OCI-LY1 (cell line): ENCODE data around the gene DNAJB6.

Experiments used
- H2AFZ ChIP-seq: fragments of 200-600 bp; sonication (generic), shearing (Covaris generic); 2 replicates; pipeline ENCODE4 v1.6.0; 2014; ENCODE audit warnings: antibody characterized with exemption, mild to moderate bottlenecking, low read length
- H3F3A ChIP-seq: fragments of 200-600 bp; sonication (generic), shearing (Covaris generic); 2 replicates; pipeline ENCODE4 v1.6.0; 2014; ENCODE audit warnings: mild to moderate bottlenecking, antibody characterized with exemption, low read length, moderate library complexity; ENCODE audit not compliant: insufficient read depth
- H3K27ac ChIP-seq: fragments of 200-600 bp; sonication (generic); 2 replicates; pipeline ENCODE4 v1.5.1; 2014; ENCODE audit warnings: low read length, mixed run types, mild to moderate bottlenecking, low read depth; ENCODE audit not compliant: poor library complexity, severe bottlenecking
- H3K27me3 ChIP-seq: fragments of 200-600 bp; sonication (generic); 2 replicates; pipeline ENCODE4 v1.6.0; 2014; ENCODE audit warnings: antibody characterized with exemption, mild to moderate bottlenecking, low read length, moderate library complexity; ENCODE audit not compliant: insufficient read depth
- H3K36me3 ChIP-seq: fragments of 200-600 bp; sonication (generic); 2 replicates; pipeline ENCODE4 v1.6.1; 2014; ENCODE audit warnings: mild to moderate bottlenecking, antibody characterized with exemption, low read length, moderate library complexity, mixed read lengths; ENCODE audit not compliant: insufficient read depth
- H3K4me1 ChIP-seq: fragments of 200-600 bp; sonication (generic); 2 replicates; pipeline ENCODE4 v1.5.1; 2014; ENCODE audit warnings: mild to moderate bottlenecking, low read length, moderate library complexity; ENCODE audit not compliant: insufficient read depth, severe bottlenecking
- H3K4me2 ChIP-seq: fragments of 200-600 bp; sonication (generic), shearing (Covaris generic); 2 replicates; pipeline ENCODE4 v1.6.1; 2014; ENCODE audit warnings: low read length
- H3K4me3 ChIP-seq: fragments of 200-600 bp; sonication (generic); 2 replicates; pipeline ENCODE4 v1.5.1; 2014; ENCODE audit warnings: low read length, low read depth, mild to moderate bottlenecking, mixed read lengths; ENCODE audit not compliant: poor library complexity, severe bottlenecking
- H3K79me2 ChIP-seq: fragments of 200-600 bp; shearing (Covaris generic); 2 replicates; pipeline ENCODE4 v1.6.1; 2016; ENCODE audit warnings: mixed run types, low read length, mixed read lengths; ENCODE audit not compliant: insufficient read depth
- H3K9ac ChIP-seq: fragments of 200-600 bp; sonication (generic), shearing (Covaris generic); 2 replicates; pipeline ENCODE4 v1.6.1; 2014; ENCODE audit warnings: mild to moderate bottlenecking, low read length, mixed read lengths
- H3K9me2 ChIP-seq: fragments of 200-600 bp; sonication (generic), shearing (Covaris generic); 2 replicates; pipeline ENCODE4 v1.6.1; 2014; ENCODE audit warnings: low read depth, mild to moderate bottlenecking, low read length, mixed read lengths
- H3K9me3 ChIP-seq: fragments of 200-600 bp; shearing (Covaris generic); 2 replicates; pipeline ENCODE4 v1.6.1; 2014; ENCODE audit warnings: low read length, mixed read lengths
- H4K20me1 ChIP-seq: fragments of 200-600 bp; sonication (generic), shearing (Covaris generic); 2 replicates; pipeline ENCODE4 v1.6.0; 2016; ENCODE audit warnings: mild to moderate bottlenecking, low read length; ENCODE audit not compliant: insufficient read depth
- EZH2 ChIP-seq: fragments of 200-600 bp; sonication (generic), shearing (Covaris generic); IDR thresholded peaks from 2 replicates; pipeline ENCODE4 v1.8.0; 2017; ENCODE audit warnings: borderline replicate concordance, mixed run types, mild to moderate bottlenecking, antibody characterized with exemption, low read length, moderate library complexity, mixed read lengths
- TF ChIP-seq, protein P1 (sequence below): fragments of 200-600 bp; sonication (generic), shearing (Covaris generic); IDR thresholded peaks from 2 replicates; pipeline ENCODE4 v1.5.1; 2017; ENCODE audit warnings: mild to moderate bottlenecking, antibody characterized with exemption, low read length, moderate library complexity, mixed read lengths

The DNAJB6 gene

GRCh38 chr7:157371296-157371695, 34.5 kb downstream of the DNAJB6 start:
- no peaks in the 10 kb centered on the region for H3K4me1 ChIP-seq
- H3F3A ChIP-seq, result no peaks in the 10 kb centered on the region
- H3K27me3 ChIP-seq, result no peaks in the 10 kb centered on the region
- no peak overlapping the region for H3K27ac ChIP-seq
- H3K36me3 ChIP-seq, result peaks cover 100% of the 10 kb centered on the region
- no peaks in the 10 kb centered on the region for H3K9me2 ChIP-seq
- TF ChIP-seq EZH2, result no peak
- no peak overlapping the region for H3K4me3 ChIP-seq
- no peak overlapping the region for H2AFZ ChIP-seq
- H4K20me1 ChIP-seq, result no peaks in the 10 kb centered on the region
- peaks cover 35% of the 10 kb centered on the region for H3K79me2 ChIP-seq
- no peak overlapping the region for H3K4me2 ChIP-seq
- no peaks in the 10 kb centered on the region for H3K9me3 ChIP-seq
- H3K9ac ChIP-seq, result no peak overlapping the region

DNA sequence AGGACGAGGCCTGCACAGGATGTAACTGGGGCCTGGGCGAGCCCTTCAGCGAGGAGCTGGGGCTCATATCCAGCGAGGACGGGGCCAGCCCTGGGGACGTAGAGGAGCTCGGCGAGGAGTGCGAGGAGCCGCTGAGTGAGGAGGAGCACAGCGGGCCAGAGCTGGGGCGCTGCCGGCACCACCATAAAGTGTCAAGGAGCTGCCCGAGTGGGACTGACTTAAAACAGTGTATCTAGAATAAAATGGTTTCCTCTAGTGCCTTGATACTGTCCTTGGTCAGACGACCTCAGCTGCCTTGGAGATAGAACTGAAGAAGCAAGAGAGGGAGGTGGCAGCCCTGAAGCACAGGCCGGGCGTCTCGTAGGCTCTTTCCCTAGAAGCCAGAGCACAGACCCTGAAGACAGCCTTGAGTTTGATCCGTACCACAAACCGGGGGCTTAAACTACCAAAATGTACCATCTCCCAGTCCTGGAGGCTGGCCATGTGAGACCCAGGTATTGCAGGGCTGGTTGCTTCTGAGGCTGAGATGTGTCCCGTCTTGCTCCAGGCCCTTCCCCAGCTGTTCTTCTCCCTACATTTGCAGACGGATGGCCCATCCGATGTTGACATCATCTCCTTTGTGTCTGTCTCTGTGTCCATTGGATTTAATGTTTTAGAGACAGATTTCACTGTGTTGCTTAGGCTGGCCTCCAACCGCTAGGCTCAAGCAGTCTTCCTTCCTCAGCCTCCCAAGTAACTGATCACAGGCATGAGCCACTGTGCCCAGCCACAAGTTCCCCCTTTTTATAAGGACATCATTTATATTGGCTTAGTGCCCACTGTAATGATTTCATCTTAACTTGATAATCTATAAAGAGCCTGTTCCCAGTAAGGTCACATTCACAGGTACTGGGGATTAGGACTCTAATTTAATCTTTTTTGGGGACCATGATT, 35.8 kb downstream of the DNAJB6 start:
- Histone ChIP-seq H3K4me3 (no peak overlapping the region), H3K9me2 (no peaks in the 10 kb centered on the region), H4K20me1 (no peaks in the 10 kb centered on the region), H3K27me3 (no peaks in the 10 kb centered on the region), H3K27ac (no peak overlapping the region), H3K4me2 (no peak overlapping the region), H3K4me1 (no peaks in the 10 kb centered on the region), H2AFZ (no peak overlapping the region), H3K79me2 (peaks cover 43% of the 10 kb centered on the region), H3K9me3 (no peaks in the 10 kb centered on the region), H3K36me3 (peaks cover 100% of the 10 kb centered on the region), H3K9ac (no peak overlapping the region), H3F3A (no peaks in the 10 kb centered on the region)
- TF ChIP-seq EZH2, result no peak
- TF ChIP-seq, protein P1, sequence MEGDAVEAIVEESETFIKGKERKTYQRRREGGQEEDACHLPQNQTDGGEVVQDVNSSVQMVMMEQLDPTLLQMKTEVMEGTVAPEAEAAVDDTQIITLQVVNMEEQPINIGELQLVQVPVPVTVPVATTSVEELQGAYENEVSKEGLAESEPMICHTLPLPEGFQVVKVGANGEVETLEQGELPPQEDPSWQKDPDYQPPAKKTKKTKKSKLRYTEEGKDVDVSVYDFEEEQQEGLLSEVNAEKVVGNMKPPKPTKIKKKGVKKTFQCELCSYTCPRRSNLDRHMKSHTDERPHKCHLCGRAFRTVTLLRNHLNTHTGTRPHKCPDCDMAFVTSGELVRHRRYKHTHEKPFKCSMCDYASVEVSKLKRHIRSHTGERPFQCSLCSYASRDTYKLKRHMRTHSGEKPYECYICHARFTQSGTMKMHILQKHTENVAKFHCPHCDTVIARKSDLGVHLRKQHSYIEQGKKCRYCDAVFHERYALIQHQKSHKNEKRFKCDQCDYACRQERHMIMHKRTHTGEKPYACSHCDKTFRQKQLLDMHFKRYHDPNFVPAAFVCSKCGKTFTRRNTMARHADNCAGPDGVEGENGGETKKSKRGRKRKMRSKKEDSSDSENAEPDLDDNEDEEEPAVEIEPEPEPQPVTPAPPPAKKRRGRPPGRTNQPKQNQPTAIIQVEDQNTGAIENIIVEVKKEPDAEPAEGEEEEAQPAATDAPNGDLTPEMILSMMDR, result no peak

GRCh38 chr7:157373493-157373892, 36.7 kb downstream of the DNAJB6 start:
- Histone ChIP-seq H3K36me3 (peaks cover 100% of the 10 kb centered on the region), H4K20me1 (no peaks in the 10 kb centered on the region), H3K79me2 (peaks cover 52% of the 10 kb centered on the region)

More at GRCh38 chr7:157373493-157373892, 36.7 kb downstream of the DNAJB6 start:
- Histone ChIP-seq H3K9me2 (no peaks in the 10 kb centered on the region), H3K27ac (no peak overlapping the region), H2AFZ (no peak overlapping the region), H3F3A (no peaks in the 10 kb centered on the region), H3K4me1 (no peaks in the 10 kb centered on the region), H3K9me3 (no peaks in the 10 kb centered on the region), H3K4me3 (no peak overlapping the region), H3K9ac (no peak overlapping the region), H3K4me2 (no peak overlapping the region), H3K27me3 (no peaks in the 10 kb centered on the region)
- TF ChIP-seq EZH2, result no peak
- TF ChIP-seq, protein P1, result no peak
